HG03139 (cell line): ENCODE measurements around the gene KRTAP26-1.

Experiments
- ATAC-seq: cut with Tn5 transposase; IDR thresholded peaks from one replicate; pipeline ENCODE4 v1.9.1; 2021; ENCODE audit not compliant: unreplicated experiment

Gene KRTAP26-1

DNA sequence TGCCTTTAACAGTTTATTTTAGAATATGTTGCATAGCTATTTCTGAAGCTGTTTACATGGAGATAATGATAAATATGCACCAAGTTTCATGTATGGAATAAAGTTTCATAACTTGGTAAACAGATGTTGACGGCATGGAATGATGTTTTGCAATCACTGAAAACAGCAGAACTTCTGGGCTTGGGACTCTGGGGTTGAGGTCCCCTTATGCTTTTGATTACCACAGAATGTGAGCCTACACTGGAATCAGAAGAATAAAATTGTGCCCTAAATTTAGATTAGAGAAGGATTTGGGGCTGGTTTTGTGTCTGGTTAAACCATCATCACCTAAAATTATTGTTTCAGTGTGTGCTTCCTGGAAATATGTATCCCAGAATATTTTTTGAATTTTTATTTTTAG, 48.5 kb downstream of the KRTAP26-1 start:
- ATAC-seq: no peak

DNA sequence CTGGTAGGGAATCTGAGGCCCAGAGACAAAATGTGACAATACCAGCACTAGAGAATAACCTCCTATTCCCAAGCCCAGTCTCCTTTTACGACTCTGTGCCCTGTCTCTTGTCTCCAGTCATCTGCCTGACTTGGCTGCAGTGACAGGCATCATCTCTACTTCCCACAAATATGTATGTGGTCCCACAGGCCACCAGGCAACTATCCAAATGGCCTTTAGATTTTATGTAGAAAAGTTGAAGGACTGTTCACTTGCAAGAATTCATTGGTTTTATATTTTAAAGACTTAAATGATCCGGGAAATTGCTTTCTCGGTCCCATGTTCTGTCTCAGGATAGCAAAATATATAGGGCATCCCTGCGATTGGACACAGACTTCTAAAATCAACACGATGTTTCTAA, 49.0 kb downstream of the KRTAP26-1 start:
- ATAC-seq: no peak

DNA sequence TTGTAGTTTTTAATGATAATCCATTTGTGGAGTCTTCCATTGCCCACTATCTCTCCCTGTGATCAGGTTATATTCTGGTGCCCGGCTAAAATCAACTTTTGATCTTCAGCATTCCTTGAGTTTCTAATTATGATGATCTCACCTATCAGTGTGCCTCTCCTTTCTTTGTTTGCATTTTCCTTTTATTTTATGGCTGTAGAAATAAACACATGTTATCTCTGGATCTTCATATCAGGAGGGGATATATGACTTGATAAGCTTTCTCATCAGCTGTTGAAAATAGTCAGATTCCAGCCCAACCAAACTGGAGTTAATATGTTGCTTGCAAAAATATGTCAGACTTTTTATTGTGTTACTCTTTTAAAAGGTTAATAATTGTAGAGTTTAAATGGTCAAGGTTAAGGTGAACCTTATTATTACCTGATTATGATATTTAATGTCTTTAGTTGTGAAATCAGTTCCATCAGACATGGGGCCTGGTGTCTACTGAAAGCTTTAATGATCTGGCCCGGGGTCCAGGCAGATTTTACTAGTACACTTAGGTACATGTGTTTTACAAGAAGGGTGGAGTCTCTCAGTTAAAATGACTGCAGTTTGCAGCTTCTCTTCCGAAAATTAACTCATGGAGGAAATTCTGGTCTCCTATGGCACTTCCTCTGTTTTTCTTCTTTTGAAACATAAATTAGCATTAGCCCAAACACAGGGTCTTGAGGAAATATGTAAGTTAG, 50.1 kb downstream of the KRTAP26-1 start:
- no peak for ATAC-seq
